GM21381 (cell line): ENCODE data around the gene FAM114A1.
A peak's percentile ranks its signal among the peaks of the same experiment; 100 is the strongest.

Experiments
- ATAC-seq: cut with Tn5 transposase; IDR thresholded peaks from one replicate; pipeline ENCODE4 v1.9.1; 2021; ENCODE audit warnings: mild to moderate bottlenecking, moderate library complexity; ENCODE audit not compliant: unreplicated experiment

FAM114A1 gene

GRCh38 chr4:38867478-38868058, at the start of gene FAM114A1:
Gene FAM114A1, plus strand, starts transcription at chr4:38867806. Its CDS starts 10,273 bp downstream, at chr4:38878079.
- peak; percentile 84 for ATAC-seq

- ATAC-seq, result peak; percentile 41
These were observed 49.1 kb upstream of the FAM114A1 start for GRCh38 chr4:38818441-38818976.

DNA sequence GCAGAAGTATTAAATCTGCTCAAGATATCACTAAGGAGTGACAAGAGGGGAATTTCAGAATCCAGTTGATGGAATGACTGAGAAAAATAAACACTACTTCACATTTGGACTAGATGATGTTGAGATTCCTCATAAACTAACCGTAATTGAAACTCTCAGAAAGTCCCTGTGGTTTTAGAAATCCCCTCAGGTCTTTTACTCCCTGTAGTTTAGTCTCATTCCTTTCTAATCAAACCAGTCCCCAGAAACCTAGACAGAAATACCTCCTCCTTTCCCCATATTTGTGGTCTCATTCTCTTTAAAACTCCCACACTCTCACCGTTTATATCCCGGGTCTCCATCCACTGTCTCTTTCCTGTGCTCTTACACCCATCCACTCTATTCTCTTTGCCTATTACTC, 48.0 kb upstream of the FAM114A1 start:
- no peak for ATAC-seq

GRCh38 chr4:38820329-38821061, 47.1 kb upstream of the FAM114A1 start:
- ATAC-seq, result no peak

DNA sequence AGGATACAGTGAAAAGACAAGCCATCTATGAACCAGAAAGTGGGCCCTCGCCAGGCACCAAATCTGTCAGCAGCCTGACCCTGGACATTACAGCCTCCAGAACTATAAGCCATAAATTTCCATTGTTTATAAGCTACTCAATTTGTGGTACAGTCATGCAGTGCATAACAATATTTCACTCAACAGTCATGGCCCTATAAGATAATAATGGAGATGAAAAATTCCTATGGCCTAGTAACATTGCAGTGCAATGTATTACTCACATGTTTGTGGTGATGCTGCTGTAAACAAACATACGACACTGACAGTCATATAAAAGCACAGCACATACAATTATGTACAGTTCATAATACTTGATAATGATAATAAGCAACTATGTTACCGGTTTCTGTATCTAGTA, 45.9 kb upstream of the FAM114A1 start:
- ATAC-seq, result no peak

DNA sequence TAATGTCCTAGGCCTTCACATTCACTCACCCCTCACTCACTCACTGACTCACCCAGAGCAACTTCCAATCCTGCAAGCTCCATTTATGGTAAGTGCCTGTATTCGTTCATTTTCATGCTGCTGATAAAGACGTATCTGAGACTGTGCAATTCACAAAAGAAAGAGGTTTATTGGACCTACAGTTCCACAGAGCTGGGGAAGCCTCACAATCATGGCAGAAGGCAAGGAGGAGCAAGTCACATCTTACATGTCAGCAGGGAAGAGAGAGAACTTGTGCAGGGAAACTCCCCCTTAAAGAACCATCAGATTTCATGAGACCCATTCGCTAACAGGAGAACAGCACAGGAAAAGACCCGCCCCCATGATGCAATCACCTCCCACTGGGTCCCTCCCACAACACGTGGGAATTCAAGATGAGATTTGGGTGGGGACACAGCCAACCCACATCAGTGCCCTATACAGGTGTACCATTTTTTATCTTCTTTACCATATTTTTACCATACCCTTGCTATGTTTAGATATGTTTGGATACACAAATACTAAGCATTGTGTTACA, 44.8 kb upstream of the FAM114A1 start:
- no peak for ATAC-seq

GRCh38 chr4:38823766-38824165, 43.8 kb upstream of the FAM114A1 start:
- no peak for ATAC-seq

DNA sequence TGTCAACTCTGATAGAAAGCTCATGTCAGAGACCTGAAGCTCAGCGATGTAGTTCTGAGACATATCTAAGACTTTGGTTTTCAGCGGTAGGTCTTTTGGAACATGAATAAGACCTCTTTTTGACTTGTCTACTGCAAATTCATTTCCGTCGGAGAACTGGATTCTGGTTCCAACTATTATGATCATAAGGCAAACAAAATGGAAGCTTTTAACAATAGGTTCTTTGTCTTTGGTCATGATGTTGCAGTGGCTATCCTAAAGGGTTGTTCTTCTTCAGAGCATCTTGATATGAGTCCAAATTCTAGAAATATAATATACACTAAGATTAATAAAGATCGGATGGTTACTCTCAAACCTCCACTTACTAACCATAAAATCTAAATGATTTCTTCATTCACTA, 38.4 kb upstream of the FAM114A1 start:
- ATAC-seq, result no peak

DNA sequence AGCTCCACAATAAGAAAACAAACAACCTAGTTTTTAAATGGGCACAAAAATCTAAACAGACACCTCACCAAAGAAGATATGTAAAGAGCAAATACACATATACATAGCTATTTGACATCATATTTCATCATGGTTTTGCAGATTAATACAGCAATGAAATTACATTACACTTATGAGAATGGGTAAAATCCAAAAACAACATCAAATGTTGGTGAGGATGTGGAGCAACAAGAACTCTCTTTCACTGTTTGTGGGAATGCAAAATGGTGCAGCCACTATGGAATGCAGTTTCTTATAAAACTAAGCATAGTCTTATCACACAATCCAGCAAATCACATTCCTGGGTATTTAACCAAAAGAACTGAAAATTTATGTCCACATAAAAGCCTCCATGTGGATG, 36.0 kb upstream of the FAM114A1 start:
- no peak for ATAC-seq

GRCh38 chr4:38832206-38832605, 35.4 kb upstream of the FAM114A1 start:
- ATAC-seq, result no peak

GRCh38 chr4:38832624-38833528, 34.7 kb upstream of the FAM114A1 start:
- ATAC-seq, result no peak

DNA sequence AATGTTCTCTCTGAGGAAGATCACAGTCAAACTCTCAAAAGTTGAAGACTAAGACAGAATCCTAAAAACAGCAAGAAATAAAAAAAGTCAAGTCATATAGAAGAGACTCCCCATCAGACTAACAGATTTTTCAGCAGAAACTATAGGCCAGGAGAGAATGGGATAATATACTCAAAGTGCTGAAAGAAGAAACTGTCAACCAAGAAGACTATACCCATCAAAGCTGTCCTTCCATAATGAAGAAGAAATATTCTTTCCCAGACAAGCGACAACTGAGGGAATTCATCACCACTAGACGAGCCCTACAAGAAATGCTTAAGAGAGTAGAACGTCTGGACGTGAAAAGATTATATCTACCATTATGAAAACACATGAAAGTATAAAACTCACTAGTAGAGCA, 33.0 kb upstream of the FAM114A1 start:
- ATAC-seq, result no peak

GRCh38 chr4:38837334-38837733, 30.3 kb upstream of the FAM114A1 start:
- no peak for ATAC-seq

DNA sequence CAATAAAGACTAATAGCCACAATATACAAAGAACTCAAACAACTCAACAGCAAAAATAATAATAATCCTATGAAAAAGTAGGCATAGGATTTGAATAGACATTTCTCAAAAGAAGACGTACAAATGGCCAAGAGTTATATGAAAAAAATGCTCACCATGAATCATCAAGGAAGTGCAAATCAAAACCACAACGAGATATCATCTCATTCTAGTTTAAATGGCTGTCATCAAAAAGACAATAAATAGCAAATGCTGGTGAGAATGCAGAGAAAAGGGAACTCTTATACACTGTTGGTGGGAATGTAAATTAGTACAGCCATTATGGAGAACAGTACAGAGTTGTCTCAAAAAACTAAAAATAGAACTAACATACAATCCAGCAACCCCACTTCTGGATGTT, 29.8 kb upstream of the FAM114A1 start:
- no peak for ATAC-seq

DNA sequence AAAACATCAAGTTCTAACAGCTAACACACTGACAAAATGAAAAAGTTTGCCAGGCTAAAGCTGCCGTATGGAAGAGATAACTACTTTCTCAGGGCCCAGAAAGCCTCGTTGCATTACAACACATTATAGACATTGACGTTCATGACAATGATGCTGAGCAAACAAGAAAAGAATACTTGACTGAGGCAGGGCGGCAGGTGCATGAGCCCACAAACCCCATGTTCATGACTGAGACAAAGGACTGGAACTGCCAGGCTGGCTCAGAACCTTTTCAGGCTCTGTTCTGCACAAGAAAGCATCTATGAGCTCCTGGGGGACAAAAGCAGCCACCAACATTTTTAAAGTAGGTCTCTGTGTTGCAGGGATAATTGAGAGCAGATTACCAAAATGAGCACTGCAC, 24.6 kb upstream of the FAM114A1 start:
- ATAC-seq, result no peak

GRCh38 chr4:38846015-38846414, 21.6 kb upstream of the FAM114A1 start:
- ATAC-seq, result no peak

DNA sequence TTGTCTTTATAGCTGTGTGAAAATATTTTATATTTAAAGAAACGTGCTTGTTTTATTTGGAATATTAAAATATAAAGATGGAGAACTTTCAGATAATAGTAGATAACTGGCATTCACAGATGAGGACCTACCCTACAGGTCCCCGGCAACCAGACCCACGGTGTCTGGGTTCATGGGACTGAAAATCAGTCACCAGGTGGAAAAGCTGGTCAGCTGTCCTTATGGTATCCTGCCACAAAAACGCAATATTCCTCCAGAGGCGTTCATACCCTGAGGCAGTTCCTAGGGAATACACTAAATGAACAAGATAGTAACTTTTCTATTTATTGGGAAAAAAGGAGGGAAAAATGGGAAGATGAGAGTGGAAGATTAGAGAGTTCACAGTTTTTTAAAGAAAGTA, 12.1 kb upstream of the FAM114A1 start:
- no peak for ATAC-seq

- peak; percentile 26 for ATAC-seq
These were observed 11.6 kb upstream of the FAM114A1 start for GRCh38 chr4:38856046-38856445.

- peak; percentile 36 for ATAC-seq
These were observed 10.9 kb upstream of the FAM114A1 start, which contains the start of gene TLR6 for GRCh38 chr4:38856524-38857337. Gene TLR6, minus strand, starts transcription at chr4:38856817. Its CDS starts 27,344 bp downstream, at chr4:38829473.
